ENCODE data around the gene SRPRB. TPM values are rescaled to one million over a fixed set of nuclear protein-coding genes. Genes with fewer than 3 reads are reported as not detected.

SRPRB gene, protein sequence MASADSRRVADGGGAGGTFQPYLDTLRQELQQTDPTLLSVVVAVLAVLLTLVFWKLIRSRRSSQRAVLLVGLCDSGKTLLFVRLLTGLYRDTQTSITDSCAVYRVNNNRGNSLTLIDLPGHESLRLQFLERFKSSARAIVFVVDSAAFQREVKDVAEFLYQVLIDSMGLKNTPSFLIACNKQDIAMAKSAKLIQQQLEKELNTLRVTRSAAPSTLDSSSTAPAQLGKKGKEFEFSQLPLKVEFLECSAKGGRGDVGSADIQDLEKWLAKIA
- 58.0 to 80.3 TPM (median 65.8 TPM) in 5 replicates for total RNA-seq (2022; extraction: Qiagen RNA extraction; ENCODE audit: low read depth)

DNA sequence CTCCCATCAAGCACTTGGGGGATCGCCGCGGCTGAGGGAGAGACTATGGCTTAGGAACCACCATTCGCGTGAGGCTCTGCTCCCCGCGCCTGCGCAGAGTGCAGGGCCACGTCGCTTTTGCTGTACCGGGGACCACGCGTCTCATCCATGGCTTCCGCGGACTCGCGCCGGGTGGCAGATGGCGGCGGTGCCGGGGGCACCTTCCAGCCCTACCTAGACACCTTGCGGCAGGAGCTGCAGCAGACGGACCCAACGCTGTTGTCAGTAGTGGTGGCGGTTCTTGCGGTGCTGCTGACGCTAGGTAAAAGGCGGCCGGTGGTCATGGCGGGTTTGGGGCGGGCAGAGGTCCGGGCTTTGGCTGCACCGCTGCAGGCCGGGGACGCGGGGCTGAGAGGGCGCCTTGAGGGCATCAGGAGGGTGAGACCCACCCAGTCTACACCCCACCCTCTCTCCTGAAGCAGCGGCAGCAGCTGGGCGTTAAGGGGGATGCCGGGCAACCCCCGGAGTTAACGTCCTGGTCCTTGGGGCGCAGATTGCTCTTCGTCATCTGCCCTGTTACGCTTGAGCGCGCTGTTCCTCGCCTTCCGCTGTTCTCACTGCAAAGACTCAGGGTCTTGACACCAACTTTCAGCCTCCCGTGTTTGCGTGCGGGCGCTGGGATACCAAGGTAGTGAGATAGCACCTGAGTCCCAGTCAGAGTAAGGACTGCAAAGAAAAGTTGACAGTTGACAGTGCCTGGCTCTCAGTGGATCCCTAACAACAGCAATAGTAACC is at the start of gene SRPRB:
SRPRB (plus strand) TSS at position 114 of the 774 bp plus-strand sequence; CDS start at position 148, 34 bp downstream.

Other genes starting within 250 kb of the SRPRB start
- 103 to 125 TPM (median 112 TPM) in 5 replicates for gene CDV3, start 232.1 kb upstream of the SRPRB start, total RNA-seq (2022; extraction: Qiagen RNA extraction; ENCODE audit: low read depth)
- 24.8 to 30.9 TPM (median 26.5 TPM) in 5 replicates for gene TOPBP1, start 143.9 kb upstream of the SRPRB start, total RNA-seq (2022; extraction: Qiagen RNA extraction; ENCODE audit: low read depth)
- gene TF, start 59.4 kb upstream of the SRPRB start, total RNA-seq (2022; extraction: Qiagen RNA extraction; ENCODE audit: low read depth), result 0.51 to 4.1 TPM (median 0.87 TPM) in 5 replicates
- 0.76 to 2.4 TPM (median 2.3 TPM) in 5 replicates for gene RAB6B, start 90.1 kb downstream of the SRPRB start, total RNA-seq (2022; extraction: Qiagen RNA extraction; ENCODE audit: low read depth)
- gene SLCO2A1, start 224.1 kb downstream of the SRPRB start, total RNA-seq (2022; extraction: Qiagen RNA extraction; ENCODE audit: low read depth), result 0.02 to 0.07 TPM in 2 of 5 replicates, not detected in the others

All from A549 treated with CpdA at 1 μM for 4 hours (cell line).